NK-92 (cell line): ENCODE data around the gene XRCC3.

Source experiments
- DNase-seq: peaks from one replicate; lab custom pipeline; 2025; ENCODE audit not compliant: unreplicated experiment; lab: John Stamatoyannopoulos, UW

Gene XRCC3

DNA sequence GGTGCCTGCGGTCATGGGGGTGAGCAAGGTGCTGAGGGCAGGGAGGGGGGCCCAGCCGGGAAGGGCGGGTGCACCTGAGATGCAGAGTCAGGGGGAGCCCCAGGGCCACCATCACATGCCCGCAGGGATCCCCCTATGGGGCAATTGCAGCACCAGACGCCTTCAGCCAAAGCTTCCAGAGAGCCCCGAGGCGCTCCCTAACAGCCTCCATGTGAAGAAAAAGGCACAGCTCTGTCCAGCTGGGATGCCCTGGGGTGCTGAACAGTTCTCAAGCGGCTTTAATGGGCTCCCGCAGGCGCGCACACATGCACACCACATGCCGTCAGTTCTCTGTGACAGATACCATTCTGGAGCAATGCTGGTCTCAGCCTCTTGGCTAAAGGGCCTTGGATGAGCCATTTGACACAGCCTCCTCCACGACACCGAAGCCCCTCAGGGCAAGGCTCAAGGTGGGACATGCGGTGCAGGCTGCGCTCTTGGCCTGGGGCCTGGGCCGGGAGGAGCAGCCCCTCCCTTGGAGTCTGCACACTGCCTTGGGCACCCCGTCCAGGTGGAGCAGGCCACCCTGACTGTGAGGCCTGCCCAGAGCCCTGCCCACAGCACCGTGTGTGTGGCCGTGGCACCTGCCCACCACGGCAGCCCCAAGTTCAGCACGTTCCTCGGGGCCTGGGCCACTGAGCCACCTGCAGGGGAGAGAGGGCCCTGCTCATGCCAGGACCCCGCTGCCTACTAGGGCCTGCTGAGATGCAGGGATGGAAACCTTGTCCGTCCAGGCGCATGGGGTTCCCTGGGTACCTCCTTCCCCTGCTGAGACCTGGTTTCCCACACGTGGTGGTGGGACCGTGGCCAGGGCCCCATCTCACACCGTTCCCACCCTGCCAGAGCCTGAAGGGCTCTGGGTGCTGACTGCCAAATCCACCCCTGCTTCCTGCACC lies 7.7 kb downstream of the XRCC3 start:
- DNase-seq: no peak

DNA sequence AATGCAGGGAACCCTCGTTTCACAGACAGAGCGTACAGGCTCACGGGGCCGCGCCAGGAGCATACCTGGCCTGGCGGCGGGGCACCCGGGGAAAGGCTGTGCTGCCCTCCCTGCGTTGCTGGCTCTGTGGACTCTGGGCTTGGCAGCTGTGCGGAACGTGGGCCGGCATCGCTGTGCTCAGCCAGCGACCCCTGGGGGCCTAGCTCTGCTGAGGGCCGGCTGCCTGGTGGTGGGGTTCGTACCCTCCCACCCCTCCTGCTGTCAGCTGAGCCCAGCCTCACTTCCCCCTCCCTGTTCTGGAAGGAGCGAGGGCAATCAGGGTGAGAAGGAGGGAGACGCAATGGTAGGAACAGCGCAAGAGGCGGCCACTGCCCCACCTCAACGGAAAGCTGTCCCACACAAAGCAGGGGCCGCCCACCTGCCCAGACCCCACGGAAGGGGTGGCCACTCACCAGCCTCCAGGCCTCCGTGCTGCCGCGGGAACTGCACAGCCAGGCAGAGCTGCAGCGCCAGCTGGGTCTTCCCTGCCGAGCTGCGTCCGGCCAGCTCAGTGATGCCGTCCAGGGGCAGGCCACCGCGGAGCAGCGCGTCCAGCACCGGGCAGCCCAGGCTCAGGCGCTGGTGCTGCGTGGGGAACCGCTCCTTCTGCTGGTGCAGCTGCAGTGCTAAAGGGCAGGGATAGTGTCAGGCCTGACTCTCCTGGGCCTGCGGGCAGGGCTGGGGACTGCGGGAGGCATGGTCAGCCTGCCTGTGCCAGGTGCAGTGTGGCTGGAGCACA lies 8.5 kb downstream of the XRCC3 start:
- no peak for DNase-seq

DNA sequence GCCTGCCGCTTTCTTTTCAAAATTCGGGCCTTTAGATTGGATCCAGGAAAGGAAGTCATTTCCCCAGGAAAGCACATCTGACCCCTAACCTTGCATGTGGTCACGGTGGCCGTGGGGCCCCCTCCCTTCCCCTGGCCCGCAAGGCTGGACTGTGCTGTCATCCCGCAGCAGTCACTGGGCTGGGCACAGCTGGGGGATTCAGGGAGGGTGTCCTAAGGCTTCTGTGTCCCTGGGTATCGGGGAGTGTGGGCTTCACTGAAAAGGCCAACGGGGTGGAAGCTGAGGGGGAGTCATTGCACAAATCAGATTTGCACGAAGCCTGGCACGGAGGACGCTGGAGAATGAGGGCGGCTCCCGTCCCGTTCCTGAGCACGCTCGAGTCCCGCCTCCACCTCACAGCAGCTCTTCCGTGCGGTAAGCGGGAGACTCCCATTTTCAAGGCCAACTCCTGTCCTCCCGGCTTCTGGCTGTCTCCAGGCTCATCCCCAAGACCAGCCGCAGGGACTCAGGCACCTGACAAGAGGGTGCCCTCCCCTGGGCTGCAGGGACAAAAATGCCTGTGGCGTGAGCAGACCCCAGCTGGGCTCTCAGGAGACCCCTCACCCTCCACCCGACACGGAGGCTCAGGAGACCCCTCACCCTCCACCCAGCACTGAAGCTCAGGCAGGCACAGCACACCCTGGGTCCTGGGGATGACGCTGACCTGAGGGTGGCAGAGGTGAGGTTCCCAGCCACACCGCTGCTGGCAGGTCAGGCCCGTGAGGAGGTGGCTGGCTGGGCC lies 9.6 kb downstream of the XRCC3 start:
- no peak for DNase-seq

DNA sequence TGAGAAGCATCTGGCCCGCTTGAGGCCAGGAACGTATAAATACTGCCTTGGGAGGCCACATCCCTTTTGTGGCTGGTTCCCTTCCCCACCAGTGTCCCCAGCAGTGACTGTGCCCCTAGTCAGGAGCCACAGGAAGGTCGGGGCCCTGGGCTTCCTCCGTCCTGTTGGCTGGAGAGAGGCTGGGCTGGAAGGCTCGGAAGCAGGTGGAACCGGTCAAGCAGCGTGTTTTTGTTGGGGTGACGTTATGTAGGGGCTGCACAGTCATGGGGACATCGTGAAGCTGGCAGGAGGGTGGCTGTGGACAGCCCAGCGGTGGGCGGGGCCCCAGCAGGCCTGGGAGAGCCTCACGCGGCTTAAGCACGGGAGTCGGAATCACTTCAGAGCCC lies 10.1 kb downstream of the XRCC3 start:
- DNase-seq: no peak

DNA sequence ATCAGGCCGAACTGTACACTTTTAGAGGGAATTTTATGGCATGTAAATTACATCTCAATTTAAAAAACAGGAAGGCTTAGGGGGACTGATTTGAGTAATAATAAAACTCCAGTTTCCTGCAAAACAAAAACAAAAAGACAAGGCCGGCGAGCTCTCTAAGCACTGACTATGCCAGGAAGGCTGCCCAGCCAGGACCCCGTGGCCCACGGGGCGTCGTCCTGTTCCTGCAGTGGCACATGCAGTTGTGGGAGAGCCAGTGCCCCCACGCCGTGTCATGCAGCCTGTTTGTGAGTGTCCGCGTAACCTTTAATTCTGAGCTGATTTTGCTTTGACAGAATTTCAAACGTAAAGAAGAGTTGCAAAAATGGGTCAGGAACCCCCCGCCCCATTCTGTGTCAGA lies 10.5 kb downstream of the XRCC3 start:
- no peak for DNase-seq

DNA sequence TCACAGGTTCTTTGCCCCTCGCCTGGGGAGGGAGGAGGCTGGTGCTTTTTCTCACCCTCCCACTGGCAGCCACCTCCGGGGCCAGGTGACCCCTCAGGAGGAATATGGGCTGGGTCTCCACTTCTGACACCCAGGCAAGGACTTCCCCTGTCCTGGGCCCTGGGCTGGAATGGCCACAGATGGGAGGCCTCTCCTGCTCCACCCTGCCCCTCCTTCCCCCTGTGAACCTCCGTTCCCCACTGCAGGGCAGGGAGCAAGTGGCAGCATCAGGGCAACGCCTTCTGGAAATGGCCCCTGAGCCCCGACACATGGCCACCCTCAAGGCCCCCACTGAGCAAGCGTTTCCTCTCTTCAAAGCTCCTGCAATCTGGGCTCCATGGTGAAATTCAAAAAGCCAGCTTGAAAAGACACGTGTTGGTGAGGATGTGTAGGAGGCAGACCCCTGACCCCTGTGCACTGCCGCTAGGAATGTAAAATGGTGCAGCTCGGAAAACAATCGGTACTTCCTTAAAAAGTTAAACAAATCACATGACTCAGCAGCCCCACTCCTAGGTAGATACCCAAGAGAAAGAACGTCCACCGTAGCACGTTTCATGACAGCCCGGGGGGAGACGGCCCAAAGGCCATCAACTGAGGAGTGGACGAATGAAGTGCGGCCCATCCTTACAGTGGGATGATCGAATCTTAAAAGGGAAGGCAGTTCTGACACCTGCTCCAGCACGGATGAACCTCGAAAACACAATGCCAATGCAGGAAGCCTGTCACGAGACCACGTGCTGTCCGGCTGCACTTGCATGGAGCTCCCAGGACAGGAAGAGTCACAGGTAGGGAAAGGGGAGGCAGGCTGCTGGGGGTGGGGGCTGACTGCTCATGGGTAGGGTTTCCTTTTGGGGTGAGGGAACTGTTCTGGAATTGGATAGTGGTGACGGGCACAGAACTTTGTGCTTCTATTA lies 11.5 kb downstream of the XRCC3 start:
- no peak for DNase-seq

DNA sequence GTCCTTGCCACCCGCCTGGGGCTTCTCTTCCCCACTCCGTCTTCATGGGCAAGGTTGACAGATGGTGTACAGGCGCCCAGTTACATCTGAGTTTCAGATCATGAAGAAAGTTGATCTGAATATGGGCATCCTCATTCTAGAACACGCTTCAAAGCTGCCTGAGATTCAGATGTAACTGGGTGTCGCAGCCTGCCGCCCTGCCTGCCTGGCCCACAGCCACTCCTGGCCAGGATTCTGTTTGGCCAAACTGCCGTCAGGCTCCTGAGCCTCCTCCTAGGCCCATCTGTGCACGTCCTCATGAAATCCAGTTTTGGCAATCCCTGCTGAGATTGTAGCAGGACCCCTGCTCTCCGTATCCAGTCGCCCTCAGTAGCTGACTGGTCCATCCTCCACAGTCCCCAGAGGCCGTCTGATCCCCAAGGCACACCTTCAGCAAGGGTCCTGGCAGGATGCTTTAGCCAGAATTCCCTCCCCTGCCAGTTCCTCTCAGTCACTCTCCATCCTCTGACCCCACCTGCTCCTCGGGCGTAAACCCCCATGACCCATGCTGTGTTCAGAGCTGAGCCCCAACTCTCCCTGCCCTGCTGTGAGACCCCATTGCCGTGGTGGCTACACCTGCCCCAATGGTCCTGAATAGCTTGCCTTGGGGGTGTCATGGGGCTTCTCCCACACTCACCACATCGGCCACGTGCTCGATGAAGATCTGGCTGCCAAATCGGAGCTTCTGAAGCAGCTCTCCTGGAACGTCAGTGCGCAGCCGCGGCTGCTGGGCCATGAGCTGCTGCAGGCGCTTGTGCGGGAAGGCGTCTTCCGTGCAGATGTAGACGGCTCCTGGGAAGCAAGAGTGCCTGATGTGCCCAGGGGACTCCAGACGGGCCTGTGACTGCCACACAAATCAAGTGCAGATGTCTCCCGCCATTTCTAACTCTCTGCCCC lies 12.5 kb downstream of the XRCC3 start:
- no peak for DNase-seq

DNA sequence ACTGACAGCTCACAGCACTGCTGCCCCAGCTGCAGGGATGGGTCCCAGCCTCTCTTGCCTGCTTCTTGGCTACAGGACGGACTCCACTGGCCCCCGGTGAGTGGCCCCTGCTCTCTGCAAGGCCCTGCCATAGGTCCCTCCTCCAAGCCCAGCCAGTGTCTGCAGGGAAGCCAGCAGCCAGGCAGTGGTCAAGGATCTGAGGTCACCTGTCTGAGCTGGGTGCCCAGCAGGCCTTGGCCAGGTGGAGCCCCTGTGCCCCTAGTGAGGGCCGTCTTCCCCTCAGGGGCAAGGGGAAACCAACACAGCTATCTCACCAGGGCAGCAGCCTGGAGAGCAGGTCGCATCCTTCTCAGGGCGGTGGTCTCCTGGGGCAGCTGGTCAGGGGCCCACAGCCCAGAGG lies 13.2 kb downstream of the XRCC3 start:
- DNase-seq: no peak

DNA sequence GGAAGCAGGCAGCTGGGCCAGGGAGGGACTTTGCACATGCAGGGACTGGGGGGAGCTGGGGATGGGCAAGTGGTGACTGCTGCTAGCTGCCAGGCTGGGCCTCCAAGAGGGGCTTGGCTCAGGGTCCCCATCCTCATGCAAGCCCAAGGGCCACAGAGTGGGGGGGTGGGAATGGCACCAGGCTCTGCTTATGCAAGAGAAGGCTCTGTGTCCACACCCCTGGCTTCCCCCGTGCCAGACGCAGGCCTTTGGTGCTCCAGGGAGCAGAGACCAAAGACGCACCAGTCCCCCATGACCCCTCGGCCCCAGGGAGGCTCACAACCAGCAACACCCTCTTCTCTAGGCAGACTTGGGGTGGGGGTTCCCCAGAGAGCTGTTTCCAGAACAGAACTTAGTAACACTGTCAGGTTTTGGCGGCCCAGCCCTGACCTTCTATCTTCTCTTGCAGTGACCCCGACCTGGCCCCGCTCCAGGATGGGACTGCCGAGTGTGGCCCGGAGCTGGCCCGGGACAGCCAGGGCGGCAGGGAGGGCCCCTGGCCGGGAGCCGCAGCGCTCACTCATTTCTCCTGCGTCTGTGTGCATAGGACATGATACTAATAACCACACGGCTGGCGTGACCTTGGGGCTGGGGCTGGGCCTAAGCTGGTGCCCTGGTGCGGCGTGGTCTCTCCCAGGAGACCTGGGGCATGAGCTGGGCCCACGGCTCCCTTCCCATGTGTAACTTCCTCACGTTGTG lies 14.3 kb downstream of the XRCC3 start:
- no peak for DNase-seq

DNA sequence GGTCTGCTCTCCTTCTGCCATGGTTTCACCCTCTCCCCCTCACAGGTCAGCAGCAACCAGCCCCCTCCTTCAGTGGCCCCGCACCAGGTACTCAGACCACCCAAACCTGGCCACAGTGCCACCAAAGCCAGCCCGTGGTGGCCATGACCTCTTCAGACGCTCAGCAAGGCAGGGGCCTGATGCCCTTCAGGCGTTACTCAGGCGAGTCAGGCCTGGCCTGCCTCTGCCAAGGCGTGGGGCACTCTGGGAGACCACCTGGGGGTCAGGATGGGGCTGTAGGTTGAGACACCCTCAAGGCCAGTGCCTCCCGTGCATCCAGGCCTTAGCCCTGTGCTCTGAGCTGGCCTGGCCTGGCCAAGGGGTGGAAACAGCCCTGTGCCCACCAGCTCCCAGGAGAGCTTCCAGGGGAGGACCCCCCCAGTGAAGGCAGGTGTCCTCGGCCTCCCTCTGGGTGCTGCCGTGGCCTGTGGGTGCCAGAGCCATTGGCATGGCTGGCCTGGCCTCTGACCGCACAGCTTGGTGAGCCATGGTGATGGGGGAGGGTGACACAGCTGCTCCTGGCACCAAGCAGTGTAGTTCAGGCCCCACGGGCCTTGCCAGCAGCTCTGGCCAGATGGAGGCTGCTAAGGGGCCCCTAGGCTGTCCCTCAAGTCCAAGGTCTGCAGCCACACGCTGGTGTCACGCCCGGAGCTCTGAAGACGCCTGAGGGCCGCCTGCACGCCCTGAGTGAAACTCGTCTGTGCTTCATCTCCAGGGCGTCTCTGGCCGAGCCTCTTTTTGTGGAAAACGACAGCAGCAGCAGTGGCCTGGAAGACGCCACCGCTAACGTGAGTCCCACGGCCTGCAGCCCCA lies 15.1 kb downstream of the XRCC3 start:
- DNase-seq: no peak

DNA sequence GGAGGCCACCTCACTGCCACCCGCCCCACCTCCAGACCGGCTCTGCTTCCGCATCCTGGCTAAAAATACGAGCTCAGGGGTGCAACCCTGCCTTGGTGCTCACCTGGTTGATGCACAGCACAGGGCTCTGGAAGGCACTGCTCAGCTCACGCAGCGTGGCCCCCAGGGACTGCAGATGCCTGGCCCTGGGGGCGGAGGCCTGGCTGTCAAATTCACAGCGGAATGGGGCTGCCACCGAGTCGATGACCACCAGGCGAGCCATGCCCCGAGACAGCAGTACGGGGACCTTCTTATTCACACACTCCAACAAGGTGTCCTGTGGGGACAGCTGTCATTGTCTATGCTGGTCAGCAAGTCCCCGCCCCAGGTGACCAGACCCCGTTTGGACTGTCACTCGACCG lies 16.0 kb downstream of the XRCC3 start:
- no peak for DNase-seq

DNA sequence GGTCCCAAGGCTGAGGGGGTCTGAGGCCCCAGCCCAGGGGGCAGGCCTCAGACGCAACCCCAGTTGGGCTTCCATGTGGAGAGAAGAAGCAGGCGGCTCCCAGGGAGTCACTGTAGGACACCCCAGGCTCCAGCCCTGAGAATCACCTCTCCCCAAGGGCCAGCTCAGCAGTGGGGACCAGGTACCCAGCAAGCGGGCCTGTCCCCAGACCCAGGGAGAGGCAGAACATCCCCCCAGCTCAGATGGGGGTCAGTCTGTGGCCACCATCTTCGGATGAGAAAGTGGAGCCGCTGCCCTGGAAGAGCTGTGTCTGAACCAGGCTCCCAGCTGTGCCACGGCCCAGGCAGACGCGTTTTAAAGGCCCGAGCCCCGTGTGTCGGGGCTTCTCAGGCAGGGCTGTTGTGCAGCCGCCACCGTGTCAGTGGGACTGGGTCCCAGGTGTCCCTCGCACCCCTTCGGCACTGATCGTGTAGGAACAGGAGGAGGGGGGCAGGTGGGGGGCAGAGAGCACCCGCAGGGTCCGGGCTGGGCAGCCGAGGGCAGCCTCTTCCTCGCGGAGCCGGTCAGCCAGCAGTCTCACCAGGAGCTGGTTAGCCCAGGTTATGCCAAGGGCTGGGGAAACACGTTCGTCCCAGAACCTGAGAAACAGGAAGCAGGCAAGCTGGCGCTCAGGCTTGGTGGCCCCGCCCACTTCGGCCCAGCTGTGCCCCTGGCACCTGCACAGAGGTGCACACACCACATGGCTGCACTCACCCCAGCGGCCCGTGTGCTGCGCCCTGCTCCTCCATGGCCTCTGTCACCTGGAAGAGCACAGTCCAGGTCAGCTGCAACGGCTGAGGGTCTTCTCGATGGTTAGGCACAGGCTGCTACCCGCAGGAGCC lies 16.6 kb downstream of the XRCC3 start:
- DNase-seq: no peak

DNA sequence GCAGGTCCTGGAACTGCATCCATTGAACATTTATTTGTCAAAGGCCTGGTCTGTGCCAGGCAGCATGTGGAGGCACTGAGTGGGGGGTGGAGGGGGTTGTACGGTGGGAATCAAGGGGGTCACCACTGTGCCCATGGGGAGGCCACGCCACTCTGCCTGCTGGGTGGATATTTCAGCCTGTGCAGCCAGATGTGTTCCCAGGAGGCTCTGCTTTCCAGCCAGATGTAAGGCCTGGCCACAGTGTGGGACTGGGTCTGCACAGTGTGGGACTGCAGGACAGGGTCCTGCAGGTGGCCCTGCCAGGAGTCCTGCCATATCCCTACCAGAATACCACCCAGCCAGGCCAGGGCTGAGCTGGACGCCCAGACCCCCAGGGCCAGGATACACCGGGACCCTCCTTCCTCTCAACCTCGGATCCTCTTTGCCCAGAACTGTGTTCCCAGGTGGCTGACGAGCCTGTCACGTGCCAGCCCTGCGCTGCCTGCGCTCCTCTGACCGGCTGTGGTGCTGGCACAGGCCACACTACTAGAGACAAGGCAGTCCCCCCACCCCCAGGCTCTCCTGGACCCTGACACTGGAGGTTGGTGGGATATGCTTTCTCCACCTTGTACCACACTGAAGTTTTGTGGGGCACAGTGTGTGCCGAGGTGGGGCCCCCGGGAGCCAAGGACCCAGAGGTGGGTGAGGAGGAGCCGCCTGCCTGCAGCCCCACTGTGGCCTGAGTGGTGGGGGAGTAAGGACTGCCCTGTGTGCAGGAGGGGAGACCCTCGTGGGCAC lies 17.5 kb downstream of the XRCC3 start:
- no peak for DNase-seq

DNA sequence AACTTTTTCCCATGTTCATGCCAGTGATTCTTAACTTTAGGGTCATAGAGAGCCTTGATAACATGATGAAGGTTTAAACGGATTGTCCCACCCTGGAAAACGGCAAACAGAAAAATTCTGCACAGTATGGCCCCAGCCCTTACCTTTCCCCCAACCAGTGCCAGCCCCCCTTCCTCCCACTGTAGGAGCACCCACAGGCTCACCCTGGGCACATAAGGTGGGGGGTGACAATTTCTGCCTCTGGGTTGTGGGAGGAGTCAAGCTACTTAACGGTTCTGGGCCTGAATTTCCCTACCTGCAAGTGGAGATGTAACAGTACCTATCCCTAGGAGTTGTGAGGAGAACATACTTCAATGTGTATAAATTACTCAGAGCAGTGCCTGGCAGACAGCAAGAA lies 18.0 kb downstream of the XRCC3 start:
- no peak for DNase-seq

DNA sequence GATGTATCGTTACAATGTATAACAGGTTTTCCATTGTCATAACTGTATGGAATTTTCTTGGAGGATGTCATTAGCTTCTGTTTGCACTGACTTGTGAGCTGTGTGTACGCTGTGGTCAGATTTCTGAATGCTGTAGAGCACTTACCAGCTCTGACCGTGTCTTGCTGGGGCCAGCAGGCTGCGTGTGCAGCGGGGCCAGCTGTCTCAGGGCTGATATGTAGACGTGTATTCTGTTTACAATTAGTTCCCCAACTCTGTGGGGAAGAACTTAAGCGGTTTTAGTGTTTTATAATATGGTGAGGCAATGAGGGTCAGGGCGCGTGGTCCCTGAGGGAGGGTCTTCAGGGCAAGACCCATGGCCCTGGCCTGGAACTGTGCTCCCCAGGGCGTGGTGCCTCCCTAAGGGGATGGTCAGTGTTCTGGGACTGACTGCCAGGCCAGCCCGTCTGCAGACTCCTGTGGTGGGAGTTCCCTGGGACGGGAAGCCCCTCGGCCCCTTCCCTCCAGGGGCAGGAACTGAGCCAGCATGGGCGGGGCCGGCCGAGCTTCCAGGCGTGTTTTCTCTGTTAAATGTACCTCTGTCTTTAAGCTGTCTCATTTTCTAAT lies 18.7 kb downstream of the XRCC3 start:
- DNase-seq: no peak

DNA sequence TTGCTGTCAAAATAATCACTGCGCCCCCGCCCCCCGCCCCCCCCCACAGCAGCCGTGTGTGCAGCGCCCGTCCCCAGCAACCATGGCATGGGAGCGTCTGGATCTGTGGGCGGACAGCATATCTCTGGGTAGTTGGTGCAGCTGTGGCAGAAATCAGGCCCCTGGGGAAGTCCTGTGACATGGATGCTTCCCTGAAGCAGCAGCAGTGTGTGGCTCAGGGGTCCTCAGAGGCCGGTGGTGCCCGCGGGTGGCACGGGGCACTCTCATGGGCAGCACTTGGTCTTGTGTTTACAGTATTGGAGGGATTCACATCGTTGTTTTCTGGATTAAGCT lies 19.2 kb downstream of the XRCC3 start:
- DNase-seq: no peak
